ENCODE results near the gene LAMA2.

LAMA2 gene

GRCh38 chr6:129359811-129360681 is 477.1 kb downstream of the LAMA2 start:
- no peak overlapping the region for H3K4me3 ChIP-seq (ENCODE audit: low read depth, low read length)
- no peak for TF ChIP-seq CTCF (conservative IDR thresholded peaks at IDR 0.05; ENCODE audit: low read depth, low read length)
- no peak for DNase-seq (ENCODE audit: low read depth)

- no peak overlapping the region for H3K4me3 ChIP-seq (ENCODE audit: low read depth, low read length)
- TF ChIP-seq CTCF (conservative IDR thresholded peaks at IDR 0.05; ENCODE audit: low read depth, low read length), result no peak
- no peak for DNase-seq (ENCODE audit: low read depth)
Observed at GRCh38 chr6:129360682-129360955, 477.7 kb downstream of the LAMA2 start.

- TF ChIP-seq CTCF (conservative IDR thresholded peaks at IDR 0.05; ENCODE audit: low read depth, low read length), result no peak
- no peak overlapping the region for H3K4me3 ChIP-seq (ENCODE audit: low read depth, low read length)
- no peak for DNase-seq (ENCODE audit: low read depth)
Observed at GRCh38 chr6:129364037-129364436, 481.1 kb downstream of the LAMA2 start.

- DNase-seq (ENCODE audit: low read depth), result no peak
- H3K4me3 ChIP-seq (ENCODE audit: low read depth, low read length), result no peak overlapping the region
- TF ChIP-seq CTCF (conservative IDR thresholded peaks at IDR 0.05; ENCODE audit: low read depth, low read length), result no peak
Observed at GRCh38 chr6:129364767-129365166, 481.8 kb downstream of the LAMA2 start.

- TF ChIP-seq CTCF (conservative IDR thresholded peaks at IDR 0.05; ENCODE audit: low read depth, low read length), result no peak
- no peak overlapping the region for H3K4me3 ChIP-seq (ENCODE audit: low read depth, low read length)
- no peak for DNase-seq (ENCODE audit: low read depth)
Observed at GRCh38 chr6:129368076-129368475, 485.1 kb downstream of the LAMA2 start.

- no peak for DNase-seq (ENCODE audit: low read depth)
- H3K4me3 ChIP-seq (ENCODE audit: low read depth, low read length), result no peak overlapping the region
- TF ChIP-seq CTCF (conservative IDR thresholded peaks at IDR 0.05; ENCODE audit: low read depth, low read length), result no peak
Observed at GRCh38 chr6:129368970-129369369, 486.0 kb downstream of the LAMA2 start.

DNA sequence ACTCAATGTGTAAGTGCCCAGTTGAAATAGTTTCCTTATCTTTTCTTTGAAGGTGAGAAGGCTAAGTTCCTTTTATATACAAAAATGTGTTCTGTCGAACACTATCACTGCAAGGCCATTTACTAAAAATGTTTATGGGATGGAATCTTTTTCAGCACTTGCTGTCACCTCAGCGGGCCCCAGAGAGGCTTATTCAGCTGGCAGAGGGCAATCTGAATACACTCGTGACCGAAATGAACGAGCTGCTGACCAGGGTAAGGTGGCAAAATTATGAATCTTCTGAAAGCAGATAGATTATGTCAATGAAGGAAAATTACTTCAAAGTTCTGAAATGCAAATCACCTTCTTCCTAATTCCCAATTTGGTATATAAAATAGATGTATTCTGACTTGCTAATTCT is 486.8 kb downstream of the LAMA2 start:
- no peak overlapping the region for H3K4me3 ChIP-seq (ENCODE audit: low read depth, low read length)
- DNase-seq (ENCODE audit: low read depth), result no peak
- no peak for TF ChIP-seq CTCF (conservative IDR thresholded peaks at IDR 0.05; ENCODE audit: low read depth, low read length)

Data from choroid plexus epithelial cell (primary cell).